ENCODE measurements around the gene SETD2.
"Not testable (repeated sequence)": the region's sequence is repeated elsewhere in the genome, so short reads cannot be mapped to it uniquely, and the experiment has no call there.

The SETD2 gene

GRCh38 chr3:47193871-47194859, 30.3 kb upstream of the SETD2 start:
- Histone ChIP-seq H3K4me2 (ENCODE audit: insufficient read depth, low read length) (no peak overlapping the region), H3K9me3 (ENCODE audit: insufficient read depth, low read length, severe bottlenecking) (no peaks in the 10 kb centered on the region), H3K27ac (ENCODE audit: low read length) (no peak overlapping the region), H3K27me3 (ENCODE audit: insufficient read depth, low read length, poor library complexity) (no peaks in the 10 kb centered on the region), H3K79me2 (ENCODE audit: insufficient read depth, low read length) (no peaks in the 10 kb centered on the region), H3K4me1 (ENCODE audit: insufficient read depth, low read length) (no peaks in the 10 kb centered on the region), H3K36me3 (ENCODE audit: insufficient read depth, low read length) (no peaks in the 10 kb centered on the region), H3K9ac (ENCODE audit: low read depth, low read length) (no peak overlapping the region), H3K4me3 (ENCODE audit: low read depth in 1 of 2, low read length in 2 of 2) (no peak overlapping the region), H4K20me1 (ENCODE audit: insufficient read depth, low read length) (no peaks in the 10 kb centered on the region), H2AFZ (ENCODE audit: low read depth, low read length) (no peak overlapping the region)
- DNase-seq (no peak), ATAC-seq (ENCODE audit: insufficient read depth, low read depth) (no peak)
- TF ChIP-seq EZH2 (IDR thresholded peaks at IDR 0.05; ENCODE audit: borderline replicate concordance, low read depth, low read length, severe bottlenecking) = no peak
- no peak for TF ChIP-seq CTCF (IDR thresholded peaks at IDR 0.05; ENCODE audit: borderline replicate concordance, extremely low read depth, low read length, poor library complexity, severe bottlenecking)

DNA sequence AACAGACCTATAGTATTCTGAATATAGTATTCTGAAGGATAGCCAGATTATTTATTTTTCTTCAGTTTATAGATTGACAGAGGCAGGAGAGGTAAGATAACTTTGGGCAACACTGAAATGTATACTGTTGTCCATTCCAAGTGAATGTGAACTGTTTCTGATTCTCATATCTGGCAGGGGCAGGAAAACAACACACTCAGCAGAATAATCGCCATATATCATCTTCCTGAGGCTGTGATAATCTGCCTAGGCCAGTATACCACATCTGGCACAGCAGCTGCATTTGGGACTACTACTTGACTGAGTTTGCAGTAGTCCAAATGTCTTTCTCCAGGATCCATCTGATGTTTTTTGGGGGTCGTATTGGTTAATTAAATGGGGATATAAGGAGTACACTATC, 22.4 kb upstream of the SETD2 start:
- Histone ChIP-seq H3K9ac (ENCODE audit: low read depth, low read length) (no peak overlapping the region), H3K36me3 (ENCODE audit: insufficient read depth, low read length) (no peaks in the 10 kb centered on the region), H3K27me3 (ENCODE audit: insufficient read depth, low read length, poor library complexity) (no peaks in the 10 kb centered on the region), H4K20me1 (ENCODE audit: insufficient read depth, low read length) (no peaks in the 10 kb centered on the region), H2AFZ (ENCODE audit: low read depth, low read length) (no peak overlapping the region), H3K4me1 (ENCODE audit: insufficient read depth, low read length) (no peaks in the 10 kb centered on the region), H3K79me2 (ENCODE audit: insufficient read depth, low read length) (no peaks in the 10 kb centered on the region), H3K9me3 (ENCODE audit: insufficient read depth, low read length, severe bottlenecking) (no peaks in the 10 kb centered on the region), H3K27ac (ENCODE audit: low read length) (no peak overlapping the region), H3K4me3 (ENCODE audit: low read depth in 1 of 2, low read length in 2 of 2) (no peak overlapping the region), H3K4me2 (ENCODE audit: insufficient read depth, low read length) (no peak overlapping the region)
- TF ChIP-seq EZH2 (IDR thresholded peaks at IDR 0.05; ENCODE audit: borderline replicate concordance, low read depth, low read length, severe bottlenecking) = no peak
- ATAC-seq (ENCODE audit: insufficient read depth, low read depth) (no peak), DNase-seq (no peak)

GRCh38 chr3:47181685-47182084, 17.8 kb upstream of the SETD2 start:
- H3K9ac ChIP-seq (ENCODE audit: low read depth, low read length); H4K20me1 ChIP-seq (ENCODE audit: insufficient read depth, low read length); H3K9me3 ChIP-seq (ENCODE audit: insufficient read depth, low read length, severe bottlenecking); H2AFZ ChIP-seq (ENCODE audit: low read depth, low read length); ATAC-seq (ENCODE audit: insufficient read depth, low read depth); H3K79me2 ChIP-seq (ENCODE audit: insufficient read depth, low read length); H3K4me1 ChIP-seq (ENCODE audit: insufficient read depth, low read length); H3K27ac ChIP-seq (ENCODE audit: low read length); H3K4me2 ChIP-seq (ENCODE audit: insufficient read depth, low read length); H3K36me3 ChIP-seq (ENCODE audit: insufficient read depth, low read length); DNase-seq; H3K27me3 ChIP-seq (ENCODE audit: insufficient read depth, low read length, poor library complexity); H3K4me3 ChIP-seq (ENCODE audit: low read depth in 1 of 2, low read length in 2 of 2): not testable (repeated sequence)

- DNase-seq; H4K20me1 ChIP-seq (ENCODE audit: insufficient read depth, low read length); ATAC-seq (ENCODE audit: insufficient read depth, low read depth); H3K9me3 ChIP-seq (ENCODE audit: insufficient read depth, low read length, severe bottlenecking); H3K4me2 ChIP-seq (ENCODE audit: insufficient read depth, low read length); H2AFZ ChIP-seq (ENCODE audit: low read depth, low read length); H3K79me2 ChIP-seq (ENCODE audit: insufficient read depth, low read length); H3K4me3 ChIP-seq (ENCODE audit: low read depth in 1 of 2, low read length in 2 of 2); H3K4me1 ChIP-seq (ENCODE audit: insufficient read depth, low read length); H3K9ac ChIP-seq (ENCODE audit: low read depth, low read length); H3K27ac ChIP-seq (ENCODE audit: low read length); H3K27me3 ChIP-seq (ENCODE audit: insufficient read depth, low read length, poor library complexity); H3K36me3 ChIP-seq (ENCODE audit: insufficient read depth, low read length): not testable (repeated sequence)
Observed at GRCh38 chr3:47180011-47180410, 16.1 kb upstream of the SETD2 start.

- Histone ChIP-seq H3K4me2 (ENCODE audit: insufficient read depth, low read length) (no peak overlapping the region), H3K4me1 (ENCODE audit: insufficient read depth, low read length) (no peaks in the 10 kb centered on the region), H3K79me2 (ENCODE audit: insufficient read depth, low read length) (no peaks in the 10 kb centered on the region), H2AFZ (ENCODE audit: low read depth, low read length) (no peak overlapping the region), H3K9me3 (ENCODE audit: insufficient read depth, low read length, severe bottlenecking) (no peaks in the 10 kb centered on the region), H3K27me3 (ENCODE audit: insufficient read depth, low read length, poor library complexity) (no peaks in the 10 kb centered on the region), H3K4me3 (ENCODE audit: low read depth in 1 of 2, low read length in 2 of 2) (no peak overlapping the region), H3K36me3 (ENCODE audit: insufficient read depth, low read length) (no peaks in the 10 kb centered on the region), H3K9ac (ENCODE audit: low read depth, low read length) (no peak overlapping the region), H4K20me1 (ENCODE audit: insufficient read depth, low read length) (no peaks in the 10 kb centered on the region), H3K27ac (ENCODE audit: low read length) (no peak overlapping the region)
- DNase-seq = no peak
- ATAC-seq (ENCODE audit: insufficient read depth, low read depth) = no peak
- no peak for TF ChIP-seq CTCF (IDR thresholded peaks at IDR 0.05; ENCODE audit: borderline replicate concordance, extremely low read depth, low read length, poor library complexity, severe bottlenecking)
- TF ChIP-seq EZH2 (IDR thresholded peaks at IDR 0.05; ENCODE audit: borderline replicate concordance, low read depth, low read length, severe bottlenecking) = no peak
Observed at GRCh38 chr3:47176582-47176981, 12.7 kb upstream of the SETD2 start.

All from DND-41 (cell line).